Stomach (tissue), 4 donors: ENCODE results near the gene MBD4.

Experiments used
- CTCF ChIP-seq, 7 experiments: fragments of 450-650 bp in 4 of 7; fragments of 200-600 bp in 3 of 7; sonication (generic) in 3 of 7; IDR thresholded peaks; one replicate each; pipeline ENCODE4 v1.5.1; 2016 to 2019; ENCODE audit warnings: antibody characterized with exemption in 7 of 7, control low read depth in 2 of 7, mild to moderate bottlenecking in 1 of 7
- POLR2A ChIP-seq, 4 donors: fragments of 450-650 bp; IDR thresholded peaks; one replicate each; pipeline ENCODE4 v1.6.1; 2016; ENCODE audit warnings: antibody characterized with exemption in 4 of 4, control low read depth in 2 of 4, mild to moderate bottlenecking in 1 of 4, moderate library complexity in 1 of 4
- POLR2AphosphoS5 ChIP-seq, 3 donors: sonication (generic); formaldehyde crosslinking; IDR thresholded peaks; one replicate each; pipeline ENCODE4 v1.6.1; 2016; ENCODE audit warnings: antibody characterized with exemption in 3 of 3

GRCh38 chr3:129473067-129473768, 33.5 kb upstream of the MBD4 start:
- no peak for TF ChIP-seq CTCF (IDR thresholded peaks at IDR 0.05)
- TF ChIP-seq POLR2A (IDR thresholded peaks at IDR 0.05): no peak
- TF ChIP-seq POLR2AphosphoS5 (IDR thresholded peaks at IDR 0.05): no peak
